H9 (cell line): ENCODE results near the gene CCL26. TPM values are rescaled to one million over a fixed set of nuclear protein-coding genes. Genes with fewer than 3 reads are reported as not detected.

Source experiments
- DNase-seq: peaks from one replicate; pipeline ENCODE4 v3.0.0-alpha.2; 2017
- H2AFZ ChIP-seq: one replicate; pipeline ENCODE4 v1.6.1; 2013; ENCODE audit warnings: mild to moderate bottlenecking, low read length, control low read depth, moderate library complexity
- H2AK5ac ChIP-seq: 2 replicates; pipeline ENCODE4 v1.6.1; 2013; ENCODE audit warnings: low read length, control low read depth, mixed read lengths; ENCODE audit not compliant: insufficient read length
- H2BK120ac ChIP-seq: one replicate; pipeline ENCODE4 v1.6.1; 2013; ENCODE audit warnings: low read depth, mild to moderate bottlenecking, low read length, control low read depth, inconsistent platforms; ENCODE audit not compliant: poor library complexity, severe bottlenecking
- H2BK12ac ChIP-seq: 2 replicates; pipeline ENCODE4 v1.6.1; 2013; ENCODE audit warnings: low read length, control low read depth, mixed read lengths, low read depth; ENCODE audit not compliant: insufficient read length
- H2BK15ac ChIP-seq: 2 replicates; pipeline ENCODE4 v1.6.1; 2013; ENCODE audit warnings: low read depth, low read length, control low read depth
- H2BK20ac ChIP-seq: one replicate; pipeline ENCODE4 v1.6.1; 2013; ENCODE audit warnings: low read depth, mild to moderate bottlenecking, low read length, control low read depth, inconsistent platforms; ENCODE audit not compliant: poor library complexity, severe bottlenecking
- H2BK5ac ChIP-seq: 2 replicates; pipeline ENCODE4 v1.6.1; 2013; ENCODE audit warnings: low read length, control low read depth, mixed read lengths; ENCODE audit not compliant: insufficient read length
- H3K14ac ChIP-seq: 2 replicates; pipeline ENCODE4 v1.6.1; 2013; ENCODE audit warnings: low read length, control low read depth; ENCODE audit not compliant: insufficient read depth
- H3K18ac ChIP-seq: 2 replicates; pipeline ENCODE4 v1.6.1; 2013; ENCODE audit warnings: low read depth, mild to moderate bottlenecking, mixed read lengths, low read length, control low read depth; ENCODE audit not compliant: insufficient read length
- H3K23ac ChIP-seq: 2 replicates; pipeline ENCODE4 v1.6.1; 2013; ENCODE audit warnings: low read length, control low read depth, mixed read lengths, low read depth; ENCODE audit not compliant: insufficient read length
- H3K23me2 ChIP-seq: 2 replicates; pipeline ENCODE4 v1.6.1; 2013; ENCODE audit warnings: low read depth, mild to moderate bottlenecking, mixed read lengths, low read length, control low read depth; ENCODE audit not compliant: insufficient read length, poor library complexity, severe bottlenecking
- H3K27ac ChIP-seq: 2 replicates; pipeline ENCODE4 v1.5.1; 2013; ENCODE audit warnings: low read length, control low read depth, mixed read lengths, low read depth; ENCODE audit not compliant: insufficient read length
- H3K27me3 ChIP-seq: 2 replicates; pipeline ENCODE4 v1.6.1; 2013; ENCODE audit warnings: low read length, control low read depth, inconsistent platforms; ENCODE audit not compliant: insufficient read depth
- H3K4ac ChIP-seq: 2 replicates; pipeline ENCODE4 v1.6.1; 2013; ENCODE audit warnings: low read depth, mild to moderate bottlenecking, control low read depth, inconsistent platforms, low read length, moderate library complexity
- H3K4me1 ChIP-seq: 2 replicates; pipeline ENCODE4 v1.6.1; 2013; ENCODE audit warnings: low read length, control low read depth, inconsistent platforms; ENCODE audit not compliant: insufficient read depth
- H3K4me2 ChIP-seq: 2 replicates; pipeline ENCODE4 v1.6.1; 2013; ENCODE audit warnings: low read length, control low read depth, mixed read lengths; ENCODE audit not compliant: insufficient read length, insufficient read depth
- H3K56ac ChIP-seq: 2 replicates; pipeline ENCODE4 v1.6.1; 2013; ENCODE audit warnings: low read depth, mild to moderate bottlenecking, mixed read lengths, low read length, control low read depth; ENCODE audit not compliant: insufficient read length
- H3K79me1 ChIP-seq: 2 replicates; pipeline ENCODE4 v1.6.1; 2013; ENCODE audit warnings: low read depth, mild to moderate bottlenecking, moderate library complexity, low read length, control low read depth, inconsistent platforms; ENCODE audit not compliant: insufficient read depth, poor library complexity, severe bottlenecking
- H3K79me2 ChIP-seq: 2 replicates; pipeline ENCODE4 v1.6.1; 2013; ENCODE audit warnings: low read length, control low read depth, inconsistent platforms; ENCODE audit not compliant: insufficient read depth
- H3K9ac ChIP-seq: 2 replicates; pipeline ENCODE4 v1.6.1; 2013; ENCODE audit warnings: low read length, control low read depth, mixed read lengths; ENCODE audit not compliant: insufficient read length; ENCODE audit errors: extremely low read depth
- H3K9me3 ChIP-seq: one replicate; pipeline ENCODE4 v1.6.1; 2013; ENCODE audit warnings: low read depth, low read length, inconsistent platforms; ENCODE audit not compliant: control insufficient read depth
- H3T11ph ChIP-seq: one replicate; pipeline ENCODE4 v1.6.1; 2013; ENCODE audit warnings: mild to moderate bottlenecking, low read length, control low read depth, inconsistent platforms
- H4K20me1 ChIP-seq: one replicate; pipeline ENCODE4 v1.6.1; 2013; ENCODE audit not compliant: control insufficient read depth, insufficient read length, insufficient read depth
- H4K5ac ChIP-seq: 2 replicates; pipeline ENCODE4 v1.6.1; 2013; ENCODE audit warnings: low read depth, mild to moderate bottlenecking, mixed read lengths, low read length, control low read depth; ENCODE audit not compliant: insufficient read length
- H4K8ac ChIP-seq: replicated peaks from 2 replicates; pipeline ENCODE4 v1.6.1; 2013; ENCODE audit warnings: low read length, control low read depth, mixed read lengths, low read depth; ENCODE audit not compliant: insufficient read length
- H4K91ac ChIP-seq: 2 replicates; pipeline ENCODE4 v1.6.1; 2013; ENCODE audit warnings: low read depth, mild to moderate bottlenecking, moderate library complexity, mixed read lengths, low read length, control low read depth; ENCODE audit not compliant: insufficient read length
- H3K27ac Mint-ChIP-seq, 3 experiments: 2 replicates in 2 of 3; 3 replicates in 1 of 3; pipeline ENCODE4 v1.8.0; 2020 to 2021; ENCODE audit warnings: mixed read lengths in 3 of 3, mild to moderate bottlenecking in 1 of 3, moderate library complexity in 1 of 3
- H3K27me3 Mint-ChIP-seq: 2 replicates; pipeline ENCODE4 v1.8.0; 2021; ENCODE audit warnings: low read depth, mild to moderate bottlenecking, moderate library complexity, mixed read lengths
- H3K36me3 Mint-ChIP-seq, 3 experiments: 2 replicates in 2 of 3; 3 replicates in 1 of 3; pipeline ENCODE4 v1.8.0; 2020 to 2021; ENCODE audit warnings: low read depth in 3 of 3, mixed read lengths in 3 of 3; ENCODE audit not compliant: insufficient read depth in 1 of 3
- H3K4me1 Mint-ChIP-seq, 2 experiments: 2 replicates each; pipeline ENCODE4 v1.8.0; 2020; ENCODE audit warnings: mixed read lengths in 2 of 2
- H3K4me3 Mint-ChIP-seq, 2 experiments: 2 replicates in 1 of 2; 3 replicates in 1 of 2; pipeline ENCODE4 v1.8.0; 2020 to 2021; ENCODE audit warnings: mild to moderate bottlenecking in 2 of 2, mixed read lengths in 2 of 2, moderate library complexity in 1 of 2
- H3K9me3 Mint-ChIP-seq, 2 experiments: 2 replicates in 1 of 2; 3 replicates in 1 of 2; pipeline ENCODE4 v1.8.0; 2020; ENCODE audit warnings: mild to moderate bottlenecking in 2 of 2, mixed read lengths in 2 of 2, moderate library complexity in 1 of 2
- WGBS: extraction: QIAGEN DNeasy Blood & Tissue Kit; methylation state at CpG from one replicate; pipeline ENCODE4 v1.1.7; 2013; ENCODE audit warnings: missing lambda C conversion rate, low lambda C conversion rate, mixed read lengths; ENCODE audit not compliant: insufficient read length; ENCODE audit errors: extremely low coverage; 5-methylcytosine and 5-hydroxymethylcytosine counted together
- total RNA-seq: library from RNA; stranded (reverse); gene quantifications from 2 replicates; pipeline ENCODE4 v1.2.1, GENCODE V29; 2021
- TF ChIP-seq, protein P1 (sequence below): fragments of 200-600 bp; sonication (generic); conservative IDR thresholded peaks from 3 replicates; pipeline ENCODE4 v1.8.0; 2021; ENCODE audit warnings: antibody characterized with exemption, mild to moderate bottlenecking

Gene CCL26
- total RNA-seq, 1 experiment from 2014 or later: 9.3 TPM

DNA sequence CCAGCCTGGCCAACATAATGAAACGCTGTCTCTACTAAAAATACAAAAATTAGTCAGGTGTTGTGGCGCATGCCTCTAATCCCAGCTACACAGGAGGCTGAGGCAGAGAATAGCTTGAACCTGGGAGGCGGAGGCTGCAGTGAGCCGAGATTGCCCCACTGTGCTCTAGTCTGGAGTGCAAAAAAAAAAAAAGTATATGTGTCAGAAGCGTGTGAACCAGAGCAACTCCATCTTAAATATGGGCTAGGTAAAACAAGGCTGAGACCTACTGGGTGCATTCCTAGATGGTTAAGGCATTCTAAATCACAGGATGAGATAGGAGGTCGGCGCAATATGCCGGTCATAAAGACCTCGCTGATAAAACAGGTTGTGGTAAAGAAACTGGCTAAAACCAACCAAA lies 35.4 kb upstream of the CCL26 start:
- Histone ChIP-seq H3K23me2 (no peaks in the 10 kb centered on the region), H3K56ac (no peak overlapping the region), H3K4me1 (no peaks in the 10 kb centered on the region), H3K4me2 (no peak overlapping the region), H4K91ac (no peak overlapping the region), H2BK15ac (no peak overlapping the region), H3K9ac (no peak overlapping the region), H3K79me2 (no peaks in the 10 kb centered on the region), H3T11ph (no peak overlapping the region), H2BK20ac (no peak overlapping the region), H3K79me1 (no peaks in the 10 kb centered on the region), H3K18ac (no peak overlapping the region), H3K4ac (no peak overlapping the region), H2BK120ac (no peak overlapping the region), H2AFZ (no peak overlapping the region), H4K8ac (no peak overlapping the region), H3K27me3 (no peaks in the 10 kb centered on the region), H3K14ac (no peak overlapping the region), H3K27ac (no peak overlapping the region), H4K5ac (no peak overlapping the region), H2BK12ac (no peak overlapping the region), H3K23ac (no peak overlapping the region), H4K20me1 (no peaks in the 10 kb centered on the region), H3K9me3 (no peaks in the 10 kb centered on the region), H2AK5ac (no peak overlapping the region), H2BK5ac (no peak overlapping the region)
- no peaks in the 10 kb centered on the region; a peak in 1 of 4 replicates for H3K4me1 Mint-ChIP-seq
- TF ChIP-seq, protein P1, sequence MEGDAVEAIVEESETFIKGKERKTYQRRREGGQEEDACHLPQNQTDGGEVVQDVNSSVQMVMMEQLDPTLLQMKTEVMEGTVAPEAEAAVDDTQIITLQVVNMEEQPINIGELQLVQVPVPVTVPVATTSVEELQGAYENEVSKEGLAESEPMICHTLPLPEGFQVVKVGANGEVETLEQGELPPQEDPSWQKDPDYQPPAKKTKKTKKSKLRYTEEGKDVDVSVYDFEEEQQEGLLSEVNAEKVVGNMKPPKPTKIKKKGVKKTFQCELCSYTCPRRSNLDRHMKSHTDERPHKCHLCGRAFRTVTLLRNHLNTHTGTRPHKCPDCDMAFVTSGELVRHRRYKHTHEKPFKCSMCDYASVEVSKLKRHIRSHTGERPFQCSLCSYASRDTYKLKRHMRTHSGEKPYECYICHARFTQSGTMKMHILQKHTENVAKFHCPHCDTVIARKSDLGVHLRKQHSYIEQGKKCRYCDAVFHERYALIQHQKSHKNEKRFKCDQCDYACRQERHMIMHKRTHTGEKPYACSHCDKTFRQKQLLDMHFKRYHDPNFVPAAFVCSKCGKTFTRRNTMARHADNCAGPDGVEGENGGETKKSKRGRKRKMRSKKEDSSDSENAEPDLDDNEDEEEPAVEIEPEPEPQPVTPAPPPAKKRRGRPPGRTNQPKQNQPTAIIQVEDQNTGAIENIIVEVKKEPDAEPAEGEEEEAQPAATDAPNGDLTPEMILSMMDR: no peak
- no peak for DNase-seq
- WGBS: no CpG with 5 or more reads among the region's 9 CpGs
- no peak overlapping the region for H3K27ac Mint-ChIP-seq
- H3K9me3 Mint-ChIP-seq: peaks cover 15 to 19% of the 10 kb centered on the region in 2 experiments
- H3K36me3 Mint-ChIP-seq: peaks cover 4 to 11% (median 6%) of the 10 kb centered on the region in 3 experiments; a peak in 6 of 7 replicates
- H3K4me3 Mint-ChIP-seq: no peak overlapping the region
- H3K27me3 Mint-ChIP-seq: peaks cover 3% of the 10 kb centered on the region
